K562 (cell line): ENCODE measurements around the gene SMG1. TPM values are rescaled to one million over a fixed set of nuclear protein-coding genes. Genes with fewer than 3 reads are reported as not detected.

Experiments used
- ATAC-seq: fragments of 200-7000 bp; cut with Tn5 transposase; 3 replicates; pipeline ENCODE4 v1.9.1; 2020; ENCODE audit warnings: moderate library complexity
- BruUV-seq: library from RNA; stranded (reverse); fragments of 400-500 nt; replicated peaks from 2 replicates; lab custom pipeline; 2021; lab: Mats Ljungman, UMichigan
- CTCF ChIA-PET: fragments of 300-600 bp; formaldehyde crosslinking; extraction: SDS; loops from one replicate; lab custom pipeline; 2021; ENCODE audit warnings: low intra/inter-chr PET ratio; lab: Yijun Ruan, JAX
- POLR2A ChIA-PET: fragments of 300-600, 350-650 bp; sonication (Branson Sonifier 250); formaldehyde crosslinking; extraction: SDS; loops from one replicate; lab custom pipeline; 2021; ENCODE audit warnings: antibody characterized with exemption, inconsistent platforms; lab: Yijun Ruan, JAX
- DNase-seq, 4 experiments: peaks; one replicate each; pipeline versions ENCODE4 v3.0.0 to v3.0.0-alpha.2; 2011 to 2018; ENCODE audit warnings: low spot score in 3 of 4, mixed read lengths in 3 of 4; ENCODE audit errors: extremely low read depth in 1 of 4
- FAIRE-seq: peaks from 2 replicates; lab custom pipeline; 2011; peaks lifted over from hg19 to GRCh38; lab: Jason Lieb, UNC
- H2AFZ ChIP-seq: 2 replicates; pipeline ENCODE4 v1.6.0; 2011; ENCODE audit warnings: low read depth, low read length, control low read depth, inconsistent platforms
- H3K27ac ChIP-seq: fragments of 200-600 bp; 3 replicates; pipeline ENCODE4 v1.8.0; 2011; ENCODE audit warnings: low read depth, mild to moderate bottlenecking, control low read depth, inconsistent platforms, low read length, moderate library complexity, mixed read lengths; ENCODE audit errors: extremely low read depth
- H3K27me3 ChIP-seq, 2 experiments: fragments of 300-600 bp in 1 of 2; 2 replicates in 1 of 2; 3 replicates in 1 of 2; pipeline versions ENCODE4 v1.6.0 to v1.8.0; 2011; ENCODE audit warnings: inconsistent platforms in 2 of 2, low read length in 2 of 2, mild to moderate bottlenecking in 1 of 2, mixed read lengths in 1 of 2, moderate library complexity in 1 of 2; ENCODE audit not compliant: control insufficient read depth in 2 of 2, insufficient read depth in 2 of 2
- H3K36me3 ChIP-seq: fragments of 300-600 bp; 3 replicates; pipeline ENCODE4 v1.8.0; 2011; ENCODE audit warnings: mild to moderate bottlenecking, low read length, inconsistent platforms; ENCODE audit not compliant: control insufficient read depth, insufficient read depth
- H3K4me1 ChIP-seq, 2 experiments: fragments of 200-600 bp in 1 of 2; replicated peaks in 1 of 2; 2 replicates in 1 of 2; 3 replicates in 1 of 2; pipeline versions ENCODE4 v1.5.1 to v1.8.0; 2011; ENCODE audit warnings: inconsistent platforms in 2 of 2, low read length in 2 of 2, mild to moderate bottlenecking in 1 of 2, mixed read lengths in 1 of 2, moderate library complexity in 1 of 2; ENCODE audit not compliant: control insufficient read depth in 2 of 2, insufficient read depth in 2 of 2
- H3K4me2 ChIP-seq: 2 replicates; pipeline ENCODE4 v1.6.1; 2011; ENCODE audit warnings: low read length, control low read depth, inconsistent platforms, mixed read lengths; ENCODE audit not compliant: insufficient read depth
- H3K4me3 ChIP-seq: fragments of 200-600 bp; sonication (generic), shearing (Covaris generic); 2 replicates; pipeline ENCODE4 v1.5.1; 2016; ENCODE audit warnings: control low read depth, inconsistent platforms
- H3K79me2 ChIP-seq: fragments of 200-600 bp; 3 replicates; pipeline ENCODE4 v1.8.0; 2011; ENCODE audit warnings: low read length, inconsistent platforms; ENCODE audit not compliant: control insufficient read depth, insufficient read depth
- H3K9ac ChIP-seq, 2 experiments: 2 replicates each; pipeline versions ENCODE4 v1.6.0 to v1.6.1; 2011; ENCODE audit warnings: low read depth in 2 of 2, low read length in 2 of 2, control low read depth in 1 of 2, inconsistent platforms in 1 of 2, mild to moderate bottlenecking in 1 of 2, mixed read lengths in 1 of 2; ENCODE audit not compliant: insufficient read depth in 1 of 2
- H3K9me1 ChIP-seq: one replicate; pipeline ENCODE4 v1.6.0; 2011; ENCODE audit warnings: inconsistent platforms, mild to moderate bottlenecking, low read length, moderate library complexity; ENCODE audit not compliant: control insufficient read depth, insufficient read depth
- H3K9me3 ChIP-seq: replicated peaks from 2 replicates; pipeline ENCODE4 v1.5.1; 2011; ENCODE audit warnings: low read depth, low read length, inconsistent platforms; ENCODE audit not compliant: control insufficient read depth, insufficient read depth
- H4K20me1 ChIP-seq: replicated peaks from 2 replicates; pipeline ENCODE4 v1.6.1; 2011; ENCODE audit warnings: low read length, inconsistent platforms, mixed read lengths; ENCODE audit not compliant: control insufficient read depth, insufficient read depth
- BRD4 ChIP-seq: fragments of 200-600 bp; sonication (generic); IDR thresholded peaks from 2 replicates; pipeline ENCODE4 v1.6.1; 2017; ENCODE audit warnings: inconsistent platforms
- ETV1 ChIP-seq: fragments of 450-650 bp; conservative IDR thresholded peaks from 2 replicates; pipeline ENCODE4 v1.6.1; 2016; ENCODE audit warnings: missing genetic modification characterization, control low read depth, low read depth, missing compliant biosample characterization
- FOXJ2 ChIP-seq: fragments of 200-800 bp; sonication (Bioruptor generic); IDR thresholded peaks from 2 replicates; pipeline ENCODE4 v1.6.1; 2016; ENCODE audit warnings: missing genetic modification characterization, missing compliant biosample characterization
- JUN ChIP-seq, 2 experiments: sonication (generic) in 1 of 2; formaldehyde crosslinking in 1 of 2; IDR thresholded peaks; 2 replicates each; pipeline versions ENCODE4 v1.6.1 to v1.8.0; 2012 to 2022; ENCODE audit warnings: borderline replicate concordance in 2 of 2, mild to moderate bottlenecking in 2 of 2, improper control_type of control experiment in 1 of 2, low read depth in 1 of 2, low read length in 1 of 2, missing genetic modification reagents in 1 of 2
- KDM1A ChIP-seq, 2 experiments: fragments of 450-650 bp; IDR thresholded peaks; 2 replicates each; pipeline ENCODE4 v1.6.1; 2016; ENCODE audit warnings: mild to moderate bottlenecking in 2 of 2
- MCM2 ChIP-seq: fragments of 450-650 bp; IDR thresholded peaks from 2 replicates; pipeline ENCODE4 v1.6.1; 2017; ENCODE audit warnings: low read depth, mild to moderate bottlenecking
- MEIS2 ChIP-seq: fragments of 450-650 bp; IDR thresholded peaks from 2 replicates; pipeline ENCODE4 v1.6.1; 2014; ENCODE audit warnings: mild to moderate bottlenecking; ENCODE audit not compliant: partially characterized antibody
- PHF20 ChIP-seq: fragments of 450-650 bp; IDR thresholded peaks from 2 replicates; pipeline ENCODE4 v1.6.1; 2018; ENCODE audit not compliant: partially characterized antibody
- POLR2AphosphoS5 ChIP-seq: IDR thresholded peaks from 2 replicates; pipeline ENCODE4 v1.6.1; 2011; ENCODE audit warnings: mild to moderate bottlenecking, low read depth, low read length, moderate library complexity; ENCODE audit not compliant: control insufficient read depth, insufficient read depth
- PPARD ChIP-seq: fragments of 250-450 bp; sonication (Bioruptor Pico); IDR thresholded peaks from 2 replicates; pipeline ENCODE4 v1.8.0; 2022; ENCODE audit warnings: inconsistent platforms, mild to moderate bottlenecking, moderate library complexity
- RBM17 ChIP-seq: fragments of 200-400 bp; formaldehyde crosslinking; IDR thresholded peaks from 2 replicates; pipeline ENCODE4 v1.6.1; 2017; ENCODE audit warnings: low read depth, mild to moderate bottlenecking, low read length, borderline replicate concordance
- RBM25 ChIP-seq: fragments of 200-400 bp; formaldehyde crosslinking; IDR thresholded peaks from 2 replicates; pipeline ENCODE4 v1.6.1; 2018; ENCODE audit warnings: low read length, low read depth, moderate library complexity; ENCODE audit not compliant: severe bottlenecking
- SIX5 ChIP-seq, 2 experiments: IDR thresholded peaks; 2 replicates each; pipeline ENCODE4 v1.6.1; 2011; ENCODE audit warnings: low read length in 2 of 2, borderline replicate concordance in 1 of 2, low read depth in 1 of 2, mild to moderate bottlenecking in 1 of 2, moderate library complexity in 1 of 2; ENCODE audit not compliant: insufficient read depth in 1 of 2
- TRIM24 ChIP-seq, 2 experiments: fragments of 450-650 bp; IDR thresholded peaks; 2 replicates each; pipeline ENCODE4 v1.6.1; 2016
- ZNF143 ChIP-seq: sonication (generic); formaldehyde crosslinking; IDR thresholded peaks from 2 replicates; pipeline ENCODE4 v1.9.0; 2022; ENCODE audit warnings: mild to moderate bottlenecking, missing genetic modification reagents
- ZNF197 ChIP-seq: fragments of 200-800 bp; sonication (Bioruptor generic); IDR thresholded peaks from 2 replicates; pipeline ENCODE4 v1.6.1; 2016; ENCODE audit warnings: low read depth, missing genetic modification characterization, missing compliant biosample characterization
- ZNF280A ChIP-seq: fragments of 450-650 bp; IDR thresholded peaks from 2 replicates; pipeline ENCODE4 v1.6.1; 2018; ENCODE audit warnings: mild to moderate bottlenecking, low read depth; ENCODE audit not compliant: partially characterized antibody
- ZNF583 ChIP-seq: fragments of 250-450 bp; sonication (Bioruptor Pico); IDR thresholded peaks from 2 replicates; pipeline ENCODE4 v1.4.0; 2020
- WGBS: fragments of 100-300 bp; shearing (Covaris generic); methylation state at CpG from one replicate; pipeline ENCODE4 v1.1.6; 2016; ENCODE audit warnings: low coverage, mixed read lengths; ENCODE audit not compliant: insufficient coverage; ENCODE audit errors: missing lambda C conversion rate; 5-methylcytosine and 5-hydroxymethylcytosine counted together
- in situ Hi-C: fragments of 300-500 bp; cut with MboI; formaldehyde crosslinking; loops from 4 replicates; pipeline ENCODE4 v1.15.0; 2018; ENCODE audit warnings: inconsistent platforms, mixed read lengths
- intact Hi-C: fragments of 100-400 bp; cut with micrococcal nuclease; formaldehyde crosslinking; loops from 2 replicates; pipeline ENCODE4 v1.14.2; 2022
- polyA plus RNA-seq, 8 experiments: library from polyadenylated mRNA; depleted of rRNA in 4 of 8; stranded (reverse) in 5 of 8; unstranded in 3 of 8; fragments of >200 nt; fragmentation: Nextera tagmentation in 2 of 8; fragmentation: Illumina TruSeq in 1 of 8; extraction: Ambion mirVana in 2 of 8; extraction: Trizol in 1 of 8; gene quantifications; 2 replicates each; pipeline versions ENCODE4 v1.2.1 to v1.2.3, GENCODE V29; 2011 to 2014; ENCODE audit warnings: inconsistent platforms in 1 of 8, missing spikeins in 1 of 8
- total RNA-seq, 7 experiments: library from RNA; depleted of rRNA in 6 of 7; stranded (reverse); fragments of >200 nt in 6 of 7; fragmentation: Illumina TruSeq in 2 of 7; extraction: Trizol in 2 of 7; gene quantifications; 2 replicates each; pipeline versions ENCODE4 v1.2.1 to v1.2.3, GENCODE V29; 2011 to 2021; ENCODE audit warnings: low replicate concordance in 1 of 7
- TF ChIP-seq, protein P1 (sequence below): sonication (generic); formaldehyde crosslinking; IDR thresholded peaks from 2 replicates; pipeline ENCODE4 v1.8.1; 2023; ENCODE audit warnings: mild to moderate bottlenecking, missing genetic modification reagents, moderate library complexity
- TF ChIP-seq, protein P2 (sequence below): fragments of 450-650 bp; conservative IDR thresholded peaks from 2 replicates; pipeline ENCODE4 v1.6.1; 2016; ENCODE audit warnings: missing genetic modification characterization, low read depth, mild to moderate bottlenecking, missing compliant biosample characterization, moderate library complexity

Gene SMG1
- total and polyA plus RNA-seq, 9 of the 15 experiments (the other 6 are each of a cell fraction or from before 2014, with no cell fraction given) = 3.4 to 54.8 (median 32.0) TPM

DNA sequence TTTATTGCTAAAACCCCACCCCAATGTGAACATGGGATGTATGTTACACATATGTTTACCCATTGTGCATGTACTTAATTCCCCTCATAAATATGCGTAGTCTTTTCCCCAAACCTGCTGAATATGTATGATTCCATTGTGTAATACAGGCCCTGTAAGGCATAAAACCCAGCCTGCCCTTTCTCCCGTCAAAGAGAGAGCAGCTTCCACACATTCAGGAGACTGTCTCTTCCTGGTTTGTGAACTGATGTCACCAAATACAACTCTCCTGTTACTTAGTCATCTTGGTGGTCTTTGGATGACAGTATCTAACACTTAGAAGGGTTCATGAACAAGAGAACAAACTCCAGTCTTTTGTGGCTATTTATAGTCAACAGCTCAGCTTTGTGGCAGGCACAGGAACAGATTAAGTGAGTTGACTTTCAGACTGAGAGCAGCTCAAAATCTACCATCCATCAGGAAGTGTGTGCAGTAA lies 32.9 kb upstream of the SMG1 start:
- Histone ChIP-seq H3K27me3 (peaks cover 0 to 6% of the 10 kb centered on the region in 2 experiments; a peak in 2 of 5 replicates), H3K4me2 (no peak overlapping the region), H3K36me3 (no peaks in the 10 kb centered on the region), H2AFZ (no peak overlapping the region), H3K9me1 (no peaks in the 10 kb centered on the region), H3K27ac (no peak overlapping the region), H4K20me1 (no peaks in the 10 kb centered on the region), H3K9ac (no peak overlapping the region), H3K9me3 (no peaks in the 10 kb centered on the region), H3K4me1 (peaks cover 0 to 5% of the 10 kb centered on the region in 2 experiments; a peak in 1 of 5 replicates), H3K79me2 (no peaks in the 10 kb centered on the region), H3K4me3 (no peak overlapping the region)
- ChIA-PET POLR2A (interaction anchor here (0.7 to 2.4 kb wide), 5 partner anchors 8 to 558 kb away, joined by 3 to 8 read pairs (median 4); partner anchors contain the start of gene ARL6IP1), CTCF (interaction anchor here (0.7 kb wide), 1 partner anchor 19 kb away, joined by 4 read pairs; no protein-coding TSS in a partner anchor)
- ATAC-seq (no peak), DNase-seq (no peak), FAIRE-seq (no peak)
- TF ChIP-seq RBM17 (no peak), SIX5 (IDR thresholded peaks at IDR 0.05; ENCODE audit: borderline replicate concordance in 1 of 2, insufficient read depth in 1 of 2, low read depth in 1 of 2, low read length in 2 of 2) (no peak), JUN (IDR thresholded peaks at IDR 0.05; ENCODE audit: borderline replicate concordance, low read depth, low read length) (no peak), JUN (CRISPR knock-in tag; IDR thresholded peaks at IDR 0.05; ENCODE audit: borderline replicate concordance) (no peak), ZNF143 (no peak), BRD4 (no peak), KDM1A (IDR thresholded peaks at IDR 0.05) (no peak), ETV1 (tag) (no peak), FOXJ2 (tag) (no peak), RBM25 (no peak), ZNF197 (no peak), PHF20 (no peak), POLR2AphosphoS5 (no peak), ZNF583 (CRISPR knock-in tag) (no peak), MEIS2 (no peak), ZNF280A (no peak), MCM2 (no peak), PPARD (CRISPR knock-in tag) (no peak), TRIM24 (IDR thresholded peaks at IDR 0.05) (no peak)
- TF ChIP-seq, protein P1, sequence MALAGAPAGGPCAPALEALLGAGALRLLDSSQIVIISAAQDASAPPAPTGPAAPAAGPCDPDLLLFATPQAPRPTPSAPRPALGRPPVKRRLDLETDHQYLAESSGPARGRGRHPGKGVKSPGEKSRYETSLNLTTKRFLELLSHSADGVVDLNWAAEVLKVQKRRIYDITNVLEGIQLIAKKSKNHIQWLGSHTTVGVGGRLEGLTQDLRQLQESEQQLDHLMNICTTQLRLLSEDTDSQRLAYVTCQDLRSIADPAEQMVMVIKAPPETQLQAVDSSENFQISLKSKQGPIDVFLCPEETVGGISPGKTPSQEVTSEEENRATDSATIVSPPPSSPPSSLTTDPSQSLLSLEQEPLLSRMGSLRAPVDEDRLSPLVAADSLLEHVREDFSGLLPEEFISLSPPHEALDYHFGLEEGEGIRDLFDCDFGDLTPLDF (CRISPR knock-in tag) = no peak
- TF ChIP-seq, protein P2, sequence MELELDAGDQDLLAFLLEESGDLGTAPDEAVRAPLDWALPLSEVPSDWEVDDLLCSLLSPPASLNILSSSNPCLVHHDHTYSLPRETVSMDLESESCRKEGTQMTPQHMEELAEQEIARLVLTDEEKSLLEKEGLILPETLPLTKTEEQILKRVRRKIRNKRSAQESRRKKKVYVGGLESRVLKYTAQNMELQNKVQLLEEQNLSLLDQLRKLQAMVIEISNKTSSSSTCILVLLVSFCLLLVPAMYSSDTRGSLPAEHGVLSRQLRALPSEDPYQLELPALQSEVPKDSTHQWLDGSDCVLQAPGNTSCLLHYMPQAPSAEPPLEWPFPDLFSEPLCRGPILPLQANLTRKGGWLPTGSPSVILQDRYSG (tag) = no peak
- intact Hi-C loops = no loop called here
- BruUV-seq = no TSS peak
- in situ Hi-C loops = no loop called here
- 25% methylated on average over 2 of the region's 2 CpGs for WGBS
